HG03378 (cell line): ENCODE data around the gene CCDC17.
"Not testable (repeated sequence)": the region's sequence is repeated elsewhere in the genome, so short reads cannot be mapped to it uniquely, and the experiment has no call there.

Source experiments
- ATAC-seq: cut with Tn5 transposase; IDR thresholded peaks from one replicate; pipeline ENCODE4 v1.9.1; 2021; ENCODE audit warnings: mild to moderate bottlenecking, moderate library complexity; ENCODE audit not compliant: unreplicated experiment

The CCDC17 gene

GRCh38 chr1:45622524-45623394, 1.1 kb downstream of the CCDC17 start:
- ATAC-seq = no peak

- ATAC-seq = no peak
Measured at GRCh38 chr1:45621895-45622523, 1.8 kb downstream of the CCDC17 start.

- no peak for ATAC-seq
Measured at GRCh38 chr1:45621501-45621836, 2.4 kb downstream of the CCDC17 start.

GRCh38 chr1:45620588-45621500, 3.0 kb downstream of the CCDC17 start:
- no peak for ATAC-seq

- ATAC-seq = no peak
Measured at GRCh38 chr1:45619149-45619921, 4.5 kb downstream of the CCDC17 start.

- ATAC-seq = no peak
Measured at GRCh38 chr1:45617618-45618017, 6.2 kb downstream of the CCDC17 start.

- no peak for ATAC-seq
Measured at GRCh38 chr1:45615885-45616284, 8.0 kb downstream of the CCDC17 start.

- ATAC-seq = no peak
Measured at GRCh38 chr1:45612941-45613579, 10.8 kb downstream of the CCDC17 start.

GRCh38 chr1:45610589-45611226, 13.1 kb downstream of the CCDC17 start:
- ATAC-seq = no peak

GRCh38 chr1:45608175-45609156, 15.4 kb downstream of the CCDC17 start:
- no peak for ATAC-seq

GRCh38 chr1:45607404-45608074, 16.3 kb downstream of the CCDC17 start:
- no peak for ATAC-seq

- no peak for ATAC-seq
Measured at GRCh38 chr1:45604239-45604638, 19.6 kb downstream of the CCDC17 start.

GRCh38 chr1:45596765-45597164, 27.1 kb downstream of the CCDC17 start:
- not testable (repeated sequence) for ATAC-seq

GRCh38 chr1:45594412-45594811, 29.4 kb downstream of the CCDC17 start:
- no peak for ATAC-seq

GRCh38 chr1:45589861-45590260, 34.0 kb downstream of the CCDC17 start:
- ATAC-seq = no peak

- ATAC-seq = no peak
Measured at GRCh38 chr1:45586769-45587168, 37.1 kb downstream of the CCDC17 start.

GRCh38 chr1:45585496-45586075, 38.3 kb downstream of the CCDC17 start:
- no peak for ATAC-seq

GRCh38 chr1:45585110-45585426, 38.8 kb downstream of the CCDC17 start:
- no peak for ATAC-seq
